GM19099 (cell line): ENCODE data around the gene MOSPD2.

Experiments
- POLR2A ChIP-seq: IDR thresholded peaks from 3 replicates; pipeline ENCODE4 v1.6.1; 2011; ENCODE audit warnings: low read depth; ENCODE audit not compliant: insufficient read length; ENCODE audit errors: extremely low read depth

MOSPD2 gene

DNA sequence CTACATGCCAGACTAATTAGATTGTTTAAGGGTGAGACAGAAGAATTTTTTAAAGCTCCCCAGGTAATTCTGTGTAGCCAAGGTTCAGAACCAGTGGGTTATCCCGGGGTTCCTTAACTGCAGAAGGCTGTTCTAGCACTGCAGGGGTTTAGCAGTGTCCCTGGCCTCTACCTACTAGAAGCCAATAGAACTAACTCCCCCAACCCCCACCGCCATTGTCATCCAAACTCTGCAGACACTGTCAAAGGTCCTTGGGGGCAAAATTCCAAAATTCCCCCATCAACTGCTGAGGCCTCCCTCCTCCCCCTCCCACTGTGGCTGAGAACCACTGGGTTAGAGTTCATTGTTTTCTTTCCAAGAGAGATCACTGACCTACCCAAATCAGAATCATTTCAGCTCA, 66.4 kb downstream of the MOSPD2 start:
- TF ChIP-seq POLR2A: no peak

DNA sequence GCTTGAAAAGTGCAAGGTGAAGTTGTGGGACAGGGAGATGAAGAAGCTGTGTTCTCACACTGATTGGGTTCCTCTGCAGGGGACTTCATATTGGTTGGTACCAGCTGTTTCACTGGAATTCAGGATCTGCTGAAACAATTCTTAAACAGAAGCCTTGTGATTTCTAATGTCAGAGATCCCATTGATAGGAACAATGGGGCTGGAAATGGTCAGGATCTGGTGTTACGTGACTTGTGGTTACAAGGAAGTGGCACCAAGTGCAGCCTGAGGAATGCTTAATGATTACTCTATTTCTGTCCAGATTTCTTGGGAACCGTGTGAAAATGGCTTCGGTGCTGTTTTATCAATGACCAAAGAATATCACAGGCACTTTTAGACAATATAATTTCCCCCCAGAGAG, 68.1 kb downstream of the MOSPD2 start:
- TF ChIP-seq POLR2A: no peak

DNA sequence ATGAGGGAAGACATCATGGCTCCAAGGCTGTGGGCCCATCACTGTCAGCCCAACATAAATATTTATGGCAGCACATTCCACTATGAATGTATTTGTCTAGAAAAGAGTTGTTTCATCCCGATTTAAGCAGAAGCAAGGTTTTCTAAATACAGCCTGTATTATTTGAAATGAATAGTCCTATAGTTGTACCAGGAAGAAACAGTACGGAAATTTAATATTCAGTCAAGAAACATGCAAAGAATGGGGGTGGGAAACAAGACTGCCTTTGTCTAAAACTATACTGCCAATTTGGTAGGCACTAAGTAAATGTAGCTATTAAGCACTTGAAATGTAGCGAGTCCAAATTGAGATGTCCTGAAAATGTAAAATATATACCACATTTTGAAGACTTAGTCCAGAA, 69.1 kb downstream of the MOSPD2 start:
- TF ChIP-seq POLR2A: no peak

DNA sequence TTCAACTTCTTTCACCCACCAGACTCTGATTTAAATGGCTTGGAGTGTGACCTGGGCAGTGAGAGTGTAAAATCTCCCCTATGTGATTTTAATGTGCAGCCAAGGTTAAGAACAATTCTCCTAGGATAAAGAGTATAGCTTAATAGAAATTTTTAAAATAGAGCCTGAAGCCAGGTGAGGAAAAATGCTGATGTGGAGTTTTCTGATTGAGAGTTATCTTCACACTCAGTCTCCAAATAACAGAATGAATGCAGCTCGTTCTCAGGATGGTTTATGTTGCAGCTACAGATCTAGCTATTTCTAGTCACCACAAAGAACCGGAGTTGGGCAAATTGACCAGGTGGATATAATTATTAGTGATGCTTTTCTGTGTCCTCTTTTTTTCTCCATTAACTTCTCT, 70.7 kb downstream of the MOSPD2 start:
- TF ChIP-seq POLR2A: no peak

DNA sequence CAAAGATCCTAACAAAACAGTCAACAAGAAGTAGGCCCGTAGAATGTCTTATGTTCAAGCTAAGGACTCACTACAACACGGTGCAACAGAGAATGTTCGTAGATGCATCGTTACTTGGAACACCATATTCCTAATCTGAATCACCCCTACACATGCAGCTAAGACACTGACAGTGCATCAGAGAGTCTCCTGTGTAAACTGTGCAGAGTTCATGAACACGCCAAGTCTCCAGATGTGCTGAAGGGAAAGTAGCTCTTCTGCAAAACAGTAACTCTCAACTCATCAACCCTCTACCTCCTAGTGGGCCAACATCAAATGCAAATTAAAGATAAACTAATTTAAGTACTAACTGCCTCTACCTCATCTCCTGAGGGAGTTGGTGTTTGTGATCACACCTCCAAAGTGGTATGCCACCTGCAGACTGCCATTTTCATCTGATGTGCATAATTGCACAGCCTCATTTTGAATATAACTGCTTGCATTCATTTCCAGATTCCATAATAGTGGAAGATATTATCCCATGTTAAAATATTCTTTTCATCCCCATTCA, 73.5 kb downstream of the MOSPD2 start:
- TF ChIP-seq POLR2A: no peak

DNA sequence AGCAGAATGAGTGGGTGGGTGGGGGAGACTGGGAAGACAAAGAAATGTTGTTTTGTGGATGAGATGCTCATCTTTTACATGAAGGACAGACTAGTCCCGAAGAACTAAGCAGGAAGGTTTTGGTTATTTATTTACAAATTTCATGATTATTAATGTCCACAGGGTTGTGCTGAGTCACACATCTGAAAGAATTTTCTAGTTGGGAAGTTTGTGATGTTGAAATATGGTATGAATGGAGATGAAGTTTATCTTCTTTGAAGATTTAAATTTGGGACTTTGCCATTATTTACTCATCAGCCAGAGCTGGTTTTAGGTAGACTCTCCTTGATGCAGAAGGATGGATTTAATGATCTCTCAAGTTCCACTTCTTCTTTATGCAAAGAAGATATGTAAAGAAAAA, 75.5 kb downstream of the MOSPD2 start:
- no peak for TF ChIP-seq POLR2A

DNA sequence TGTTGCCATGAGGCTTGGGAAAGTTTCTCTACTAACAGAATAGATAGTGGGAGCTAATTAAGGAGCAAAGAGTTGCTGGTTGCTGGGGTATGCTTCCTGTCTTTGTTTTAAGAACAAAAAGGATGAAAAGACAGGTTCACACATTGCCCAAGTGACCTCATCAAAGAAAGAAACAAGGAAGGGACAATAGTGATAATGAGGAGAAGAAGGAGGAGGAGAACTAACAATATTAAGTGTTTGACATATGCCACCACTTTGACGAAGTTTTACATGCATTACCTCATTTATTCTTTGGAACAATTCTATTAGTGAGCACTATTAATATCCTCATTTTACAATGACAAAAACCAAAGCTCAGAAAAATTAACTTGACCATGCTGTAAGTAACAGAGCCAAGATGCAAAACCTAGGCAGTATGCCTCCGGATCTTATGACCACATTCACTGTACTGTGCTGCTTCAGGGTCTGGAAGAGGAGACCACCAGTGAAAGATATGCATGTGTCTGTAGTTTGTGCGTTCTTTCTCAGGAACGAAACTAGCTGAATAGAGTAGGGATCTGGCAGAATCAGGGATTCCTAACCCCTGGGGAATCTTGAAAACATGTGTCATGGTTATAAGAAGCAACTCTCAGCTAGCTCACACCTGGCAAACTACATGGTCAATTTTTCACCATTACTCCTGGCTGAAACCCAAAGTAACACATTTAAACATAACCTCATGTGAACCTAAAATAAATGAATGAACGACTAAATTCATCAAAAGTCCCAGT, 83.8 kb downstream of the MOSPD2 start:
- no peak for TF ChIP-seq POLR2A

DNA sequence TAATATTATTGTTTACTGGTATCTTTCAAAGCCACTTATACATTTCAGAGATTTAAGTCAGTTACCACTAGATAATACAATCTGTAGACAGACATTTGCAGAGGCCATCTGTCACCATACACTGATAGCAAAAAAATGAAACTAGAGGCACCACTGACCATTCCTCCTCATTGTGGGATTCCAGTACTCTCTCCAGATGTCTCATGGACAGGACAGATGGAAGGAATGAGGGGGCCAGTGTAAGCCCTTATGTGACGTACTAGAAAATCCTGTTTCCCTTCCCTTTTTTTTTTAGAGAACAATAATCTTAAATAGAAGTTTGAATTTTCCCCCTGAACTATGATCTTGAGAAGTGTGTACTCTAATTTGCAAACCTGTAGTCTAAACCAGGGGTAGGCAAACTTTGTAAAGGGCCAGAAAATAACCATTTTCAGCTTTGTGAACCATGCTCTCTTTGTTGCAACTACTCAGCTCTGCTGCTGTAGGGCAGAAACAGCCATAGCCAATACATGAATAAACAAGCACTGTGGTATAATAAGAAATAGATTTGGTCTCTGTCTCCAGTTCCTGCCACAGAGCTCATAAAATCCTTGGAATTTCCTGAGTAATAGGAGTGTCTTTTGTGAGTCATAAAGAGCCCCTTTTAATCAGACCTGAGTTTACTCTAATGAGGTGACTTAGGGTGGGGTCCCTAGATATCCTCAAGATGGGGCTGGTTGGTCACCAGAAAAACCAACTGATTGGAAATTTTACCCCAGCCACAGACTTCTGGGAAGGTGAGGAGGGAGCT, 90.4 kb downstream of the MOSPD2 start:
- TF ChIP-seq POLR2A: no peak

DNA sequence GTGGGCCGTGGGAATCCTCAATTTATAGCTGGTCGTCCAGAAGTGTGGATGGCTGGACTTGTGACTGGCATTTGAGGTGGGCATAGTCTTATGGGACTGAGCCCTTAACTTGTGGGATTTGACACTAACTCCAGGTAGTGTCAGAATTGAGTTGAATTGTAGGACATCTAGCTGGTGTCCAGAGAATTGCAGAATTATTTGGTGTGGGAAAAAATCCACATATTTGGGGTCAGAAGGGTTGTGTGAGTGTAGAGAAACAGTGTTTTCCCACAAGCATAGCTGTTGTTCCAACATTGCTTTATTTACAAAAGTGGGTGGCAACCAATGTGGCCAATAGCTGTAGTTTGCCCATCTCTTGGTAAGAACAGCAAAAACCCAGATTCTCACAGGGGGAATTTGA, 91.3 kb downstream of the MOSPD2 start:
- TF ChIP-seq POLR2A: no peak
